Measurements from ENCODE around the gene A1CF.
"Not testable (repeated sequence)": the region's sequence is repeated elsewhere in the genome, so short reads cannot be mapped to it uniquely, and the experiment has no call there.

The A1CF gene

GRCh38 chr10:50917486-50917885 lies 32.1 kb upstream of the A1CF start:
- Histone ChIP-seq H4K20me1 (ENCODE audit: insufficient read depth, low read length) (no peaks in the 10 kb centered on the region), H3K36me3 (replicated peaks; ENCODE audit: low read depth, low read length) (no peaks in the 10 kb centered on the region), H2AFZ (ENCODE audit: low read depth, low read length) (no peak overlapping the region), H3K4me1 (ENCODE audit: low read length) (no peaks in the 10 kb centered on the region), H3K4me2 (ENCODE audit: low read length) (no peak overlapping the region), H3K27ac (ENCODE audit: low read length) (no peak overlapping the region), H3K4me3 (ENCODE audit: low read length) (no peak overlapping the region), H3K9ac (ENCODE audit: low read length) (no peak overlapping the region), H3K27me3 (ENCODE audit: low read depth, low read length) (no peaks in the 10 kb centered on the region), H3K9me3 (ENCODE audit: insufficient read depth, low read length) (0 out of 2 replicates have a peak, but pooled peaks cover 4% of the 10 kb centered on the region), H3K79me2 (ENCODE audit: low read length) (no peaks in the 10 kb centered on the region)
- TF ChIP-seq EZH2phosphoT487 (IDR thresholded peaks at IDR 0.05; ENCODE audit: low read depth), result no peak
- TF ChIP-seq, protein P1, sequence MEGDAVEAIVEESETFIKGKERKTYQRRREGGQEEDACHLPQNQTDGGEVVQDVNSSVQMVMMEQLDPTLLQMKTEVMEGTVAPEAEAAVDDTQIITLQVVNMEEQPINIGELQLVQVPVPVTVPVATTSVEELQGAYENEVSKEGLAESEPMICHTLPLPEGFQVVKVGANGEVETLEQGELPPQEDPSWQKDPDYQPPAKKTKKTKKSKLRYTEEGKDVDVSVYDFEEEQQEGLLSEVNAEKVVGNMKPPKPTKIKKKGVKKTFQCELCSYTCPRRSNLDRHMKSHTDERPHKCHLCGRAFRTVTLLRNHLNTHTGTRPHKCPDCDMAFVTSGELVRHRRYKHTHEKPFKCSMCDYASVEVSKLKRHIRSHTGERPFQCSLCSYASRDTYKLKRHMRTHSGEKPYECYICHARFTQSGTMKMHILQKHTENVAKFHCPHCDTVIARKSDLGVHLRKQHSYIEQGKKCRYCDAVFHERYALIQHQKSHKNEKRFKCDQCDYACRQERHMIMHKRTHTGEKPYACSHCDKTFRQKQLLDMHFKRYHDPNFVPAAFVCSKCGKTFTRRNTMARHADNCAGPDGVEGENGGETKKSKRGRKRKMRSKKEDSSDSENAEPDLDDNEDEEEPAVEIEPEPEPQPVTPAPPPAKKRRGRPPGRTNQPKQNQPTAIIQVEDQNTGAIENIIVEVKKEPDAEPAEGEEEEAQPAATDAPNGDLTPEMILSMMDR (IDR thresholded peaks at IDR 0.05; ENCODE audit: low read depth, low read length), result no peak

DNA sequence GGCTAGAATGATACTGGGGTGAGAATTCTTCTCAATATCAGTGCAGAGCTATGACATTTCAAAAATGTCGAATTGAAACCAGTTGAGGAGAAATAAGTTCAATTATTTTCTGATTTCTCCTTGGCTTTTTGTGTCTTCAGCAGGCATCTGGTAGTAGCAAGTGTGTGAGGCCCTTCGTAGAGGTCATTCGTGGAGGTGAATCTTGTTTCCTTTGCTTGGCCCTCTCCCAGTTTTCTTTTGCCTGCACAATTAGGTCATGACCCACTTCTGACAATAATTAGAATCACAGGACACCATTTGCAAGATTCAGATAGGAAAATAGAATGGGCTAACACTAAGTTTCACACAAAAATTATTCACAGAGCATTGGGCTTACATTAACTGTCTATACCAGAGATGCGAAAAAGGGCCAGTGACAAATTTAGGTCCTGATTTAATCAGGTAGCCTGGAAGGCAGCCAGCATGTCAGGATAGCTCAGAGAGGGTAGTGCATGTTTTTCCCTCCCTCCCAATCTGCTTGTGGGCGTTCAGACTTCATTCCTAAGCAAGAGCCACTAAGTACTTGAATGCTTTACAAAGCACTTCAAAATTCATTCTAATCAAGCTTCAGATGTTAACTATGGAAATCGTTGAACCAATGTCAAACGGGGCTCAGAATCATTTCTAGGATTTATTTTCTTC lies 24.0 kb upstream of the A1CF start:
- Histone ChIP-seq H3K4me1 (ENCODE audit: low read length) (no peaks in the 10 kb centered on the region), H3K4me3 (ENCODE audit: low read length) (no peak overlapping the region), H3K36me3 (replicated peaks; ENCODE audit: low read depth, low read length) (no peaks in the 10 kb centered on the region), H2AFZ (ENCODE audit: low read depth, low read length) (no peak overlapping the region), H3K9ac (ENCODE audit: low read length) (no peak overlapping the region), H3K27ac (ENCODE audit: low read length) (no peak overlapping the region), H3K27me3 (ENCODE audit: low read depth, low read length) (no peaks in the 10 kb centered on the region), H4K20me1 (ENCODE audit: insufficient read depth, low read length) (no peaks in the 10 kb centered on the region), H3K9me3 (ENCODE audit: insufficient read depth, low read length) (no peaks in the 10 kb centered on the region), H3K79me2 (ENCODE audit: low read length) (no peaks in the 10 kb centered on the region), H3K4me2 (ENCODE audit: low read length) (no peak overlapping the region)
- no peak for TF ChIP-seq EZH2phosphoT487 (IDR thresholded peaks at IDR 0.05; ENCODE audit: low read depth)
- TF ChIP-seq, protein P1 (IDR thresholded peaks at IDR 0.05; ENCODE audit: low read depth, low read length), result no peak

DNA sequence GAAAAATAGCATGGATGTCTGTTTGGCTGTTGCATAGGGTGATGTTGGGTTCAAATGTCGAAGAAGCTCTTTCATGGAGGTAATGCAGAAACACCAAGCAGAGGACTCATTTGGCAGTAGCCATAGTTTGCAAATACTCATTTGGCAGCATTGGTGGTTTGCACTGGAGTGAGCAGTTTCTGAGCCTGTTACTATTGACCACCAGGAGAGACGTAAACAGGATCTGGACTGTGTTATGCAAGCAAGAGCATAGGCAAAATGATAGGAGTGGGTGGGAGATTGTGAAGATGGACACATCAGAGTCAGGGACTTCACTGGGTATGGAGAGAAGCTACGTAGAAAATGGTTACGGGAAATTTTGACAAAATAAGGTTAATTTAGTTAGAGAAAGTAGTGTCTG lies 22.9 kb upstream of the A1CF start:
- Histone ChIP-seq H3K9me3 (ENCODE audit: insufficient read depth, low read length) (no peaks in the 10 kb centered on the region), H3K9ac (ENCODE audit: low read length) (no peak overlapping the region), H3K27me3 (ENCODE audit: low read depth, low read length) (no peaks in the 10 kb centered on the region), H3K4me1 (ENCODE audit: low read length) (no peaks in the 10 kb centered on the region), H3K79me2 (ENCODE audit: low read length) (no peaks in the 10 kb centered on the region), H3K4me3 (ENCODE audit: low read length) (no peak overlapping the region), H3K27ac (ENCODE audit: low read length) (no peak overlapping the region), H4K20me1 (ENCODE audit: insufficient read depth, low read length) (no peaks in the 10 kb centered on the region), H3K4me2 (ENCODE audit: low read length) (no peak overlapping the region), H2AFZ (ENCODE audit: low read depth, low read length) (no peak overlapping the region), H3K36me3 (replicated peaks; ENCODE audit: low read depth, low read length) (no peaks in the 10 kb centered on the region)
- no peak for TF ChIP-seq EZH2phosphoT487 (IDR thresholded peaks at IDR 0.05; ENCODE audit: low read depth)
- TF ChIP-seq, protein P1 (IDR thresholded peaks at IDR 0.05; ENCODE audit: low read depth, low read length), result no peak

GRCh38 chr10:50905797-50906196 lies 20.4 kb upstream of the A1CF start:
- H3K27ac ChIP-seq (ENCODE audit: low read length); H3K9me3 ChIP-seq (ENCODE audit: insufficient read depth, low read length); H3K4me3 ChIP-seq (ENCODE audit: low read length); H3K27me3 ChIP-seq (ENCODE audit: low read depth, low read length); H2AFZ ChIP-seq (ENCODE audit: low read depth, low read length); H3K79me2 ChIP-seq (ENCODE audit: low read length); H4K20me1 ChIP-seq (ENCODE audit: insufficient read depth, low read length); H3K4me2 ChIP-seq (ENCODE audit: low read length); H3K9ac ChIP-seq (ENCODE audit: low read length); H3K36me3 ChIP-seq (replicated peaks; ENCODE audit: low read depth, low read length); H3K4me1 ChIP-seq (ENCODE audit: low read length): not testable (repeated sequence)
